Osteocyte (in vitro differentiated cells): Measurements from ENCODE around the gene CIT. TPM values are rescaled to one million over a fixed set of nuclear protein-coding genes. Genes with fewer than 3 reads are reported as not detected.

Source experiments
- DNase-seq: peaks from one replicate; pipeline ENCODE4 v3.0.0; 2021; ENCODE audit warnings: mixed read lengths; ENCODE audit not compliant: unreplicated experiment; ENCODE audit errors: extremely low spot score
- H3K27ac Mint-ChIP-seq: one replicate; pipeline ENCODE4 v1.8.0; 2021; ENCODE audit warnings: mild to moderate bottlenecking, mixed read lengths; ENCODE audit not compliant: unreplicated experiment
- H3K27me3 Mint-ChIP-seq: one replicate; pipeline ENCODE4 v1.8.0; 2021; ENCODE audit warnings: mixed read lengths; ENCODE audit not compliant: unreplicated experiment
- H3K36me3 Mint-ChIP-seq: one replicate; pipeline ENCODE4 v1.8.0; 2021; ENCODE audit warnings: mixed read lengths; ENCODE audit not compliant: unreplicated experiment
- H3K4me1 Mint-ChIP-seq: one replicate; pipeline ENCODE4 v1.8.0; 2021; ENCODE audit warnings: mixed read lengths; ENCODE audit not compliant: unreplicated experiment
- H3K4me3 Mint-ChIP-seq: one replicate; pipeline ENCODE4 v1.8.0; 2021; ENCODE audit warnings: mild to moderate bottlenecking, moderate library complexity, mixed read lengths; ENCODE audit not compliant: unreplicated experiment
- H3K9me3 Mint-ChIP-seq: one replicate; pipeline ENCODE4 v1.8.0; 2021; ENCODE audit warnings: mixed read lengths; ENCODE audit not compliant: unreplicated experiment
- total RNA-seq: library from RNA; stranded (reverse); gene quantifications from 2 replicates; pipeline ENCODE4 v1.2.1, GENCODE V29; 2021
- TF ChIP-seq, protein P1 (sequence below): fragments of 200-600 bp; sonication (generic); IDR thresholded peaks from 2 replicates; pipeline ENCODE4 v1.5.0; 2021; ENCODE audit warnings: antibody characterized with exemption, mild to moderate bottlenecking, moderate library complexity

The CIT gene
- total RNA-seq, 1 donor from 2014 or later = 10.2 TPM

- Mint-ChIP-seq H3K27me3 (no peaks in the 10 kb centered on the region), H3K4me3 (no peak overlapping the region), H3K9me3 (no peaks in the 10 kb centered on the region), H3K36me3 (no peaks in the 10 kb centered on the region), H3K4me1 (no peaks in the 10 kb centered on the region), H3K27ac (no peak overlapping the region)
- no peak for DNase-seq
- TF ChIP-seq, protein P1, sequence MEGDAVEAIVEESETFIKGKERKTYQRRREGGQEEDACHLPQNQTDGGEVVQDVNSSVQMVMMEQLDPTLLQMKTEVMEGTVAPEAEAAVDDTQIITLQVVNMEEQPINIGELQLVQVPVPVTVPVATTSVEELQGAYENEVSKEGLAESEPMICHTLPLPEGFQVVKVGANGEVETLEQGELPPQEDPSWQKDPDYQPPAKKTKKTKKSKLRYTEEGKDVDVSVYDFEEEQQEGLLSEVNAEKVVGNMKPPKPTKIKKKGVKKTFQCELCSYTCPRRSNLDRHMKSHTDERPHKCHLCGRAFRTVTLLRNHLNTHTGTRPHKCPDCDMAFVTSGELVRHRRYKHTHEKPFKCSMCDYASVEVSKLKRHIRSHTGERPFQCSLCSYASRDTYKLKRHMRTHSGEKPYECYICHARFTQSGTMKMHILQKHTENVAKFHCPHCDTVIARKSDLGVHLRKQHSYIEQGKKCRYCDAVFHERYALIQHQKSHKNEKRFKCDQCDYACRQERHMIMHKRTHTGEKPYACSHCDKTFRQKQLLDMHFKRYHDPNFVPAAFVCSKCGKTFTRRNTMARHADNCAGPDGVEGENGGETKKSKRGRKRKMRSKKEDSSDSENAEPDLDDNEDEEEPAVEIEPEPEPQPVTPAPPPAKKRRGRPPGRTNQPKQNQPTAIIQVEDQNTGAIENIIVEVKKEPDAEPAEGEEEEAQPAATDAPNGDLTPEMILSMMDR = no peak
Observed at GRCh38 chr12:119796292-119796691, 80.8 kb downstream of the CIT start.

DNA sequence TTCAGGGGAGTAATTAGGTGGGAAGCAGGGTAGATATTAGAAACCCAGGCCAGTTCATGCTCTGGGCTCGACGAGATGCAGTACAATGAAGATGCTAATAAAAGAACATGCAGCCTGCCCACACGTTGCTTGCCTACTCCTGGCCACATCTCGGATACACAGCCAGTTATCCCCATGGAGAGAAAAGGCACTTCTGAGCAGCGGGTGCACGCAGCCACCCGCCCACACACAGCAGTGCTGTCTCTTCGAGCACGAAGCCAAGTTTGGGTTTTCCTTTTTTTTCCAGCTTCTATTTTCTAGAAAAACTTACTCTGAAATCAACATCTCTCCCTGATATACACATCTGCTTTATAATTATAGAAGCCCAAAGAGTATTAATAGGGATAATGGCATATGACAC lies 85.7 kb downstream of the CIT start:
- no peaks in the 10 kb centered on the region for H3K27me3 Mint-ChIP-seq
- H3K4me1 Mint-ChIP-seq = no peaks in the 10 kb centered on the region
- no peaks in the 10 kb centered on the region for H3K9me3 Mint-ChIP-seq
- DNase-seq = no peak
- no peak overlapping the region for H3K4me3 Mint-ChIP-seq
- no peaks in the 10 kb centered on the region for H3K36me3 Mint-ChIP-seq
- no peak overlapping the region for H3K27ac Mint-ChIP-seq
- TF ChIP-seq, protein P1 = no peak

DNA sequence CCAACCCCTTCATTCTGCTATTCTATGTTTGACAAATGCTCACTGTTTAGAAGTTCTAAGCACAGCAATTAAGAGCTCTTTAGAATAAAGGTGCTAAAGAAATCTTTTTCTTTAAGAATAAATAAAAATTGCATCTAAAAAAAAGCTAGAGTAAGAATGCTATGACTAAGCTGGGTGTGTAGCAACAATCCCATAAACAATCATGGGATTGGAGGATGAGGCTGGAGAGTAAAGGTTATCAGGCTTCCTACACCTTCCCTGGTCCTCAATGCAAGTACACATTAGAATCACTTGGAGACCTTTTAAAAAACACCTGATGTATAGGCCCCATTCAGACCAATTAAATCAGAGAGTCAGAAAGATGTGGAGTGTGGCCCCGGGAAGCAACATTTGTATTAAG lies 88.3 kb downstream of the CIT start:
- H3K4me3 Mint-ChIP-seq = no peak overlapping the region
- peaks cover 4% of the 10 kb centered on the region for H3K9me3 Mint-ChIP-seq
- DNase-seq = no peak
- H3K4me1 Mint-ChIP-seq = no peaks in the 10 kb centered on the region
- H3K27me3 Mint-ChIP-seq = no peaks in the 10 kb centered on the region
- no peak overlapping the region for H3K27ac Mint-ChIP-seq
- TF ChIP-seq, protein P1 = no peak
- H3K36me3 Mint-ChIP-seq = peaks cover 4% of the 10 kb centered on the region

GRCh38 chr12:119786539-119786938 lies 90.6 kb downstream of the CIT start:
- peaks cover 4% of the 10 kb centered on the region for H3K36me3 Mint-ChIP-seq
- TF ChIP-seq, protein P1 = no peak

DNA sequence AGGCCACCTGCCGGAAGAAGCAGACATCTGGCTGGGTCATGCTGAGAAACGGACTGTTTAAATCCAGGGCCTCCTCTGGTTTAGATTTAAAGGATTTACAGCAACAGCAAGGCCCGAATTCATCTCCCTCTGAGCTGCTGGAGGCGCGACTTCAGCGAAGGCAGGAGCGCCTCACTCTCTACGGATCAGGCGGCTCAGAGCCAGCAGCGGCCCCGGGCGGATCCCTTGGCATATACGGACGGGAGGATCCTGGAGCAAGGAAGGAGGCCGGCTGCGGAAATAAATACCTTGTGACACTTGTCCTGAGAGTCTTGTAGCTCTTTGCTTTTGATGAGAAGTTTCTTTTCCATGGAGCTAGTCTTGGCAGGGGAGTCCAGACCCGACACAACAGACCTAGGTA lies 92.4 kb downstream of the CIT start:
- Mint-ChIP-seq H3K4me3 (no peak overlapping the region), H3K4me1 (peaks cover 2% of the 10 kb centered on the region), H3K36me3 (peaks cover 4% of the 10 kb centered on the region), H3K27me3 (no peaks in the 10 kb centered on the region), H3K27ac (no peak overlapping the region), H3K9me3 (peaks cover 4% of the 10 kb centered on the region)
- TF ChIP-seq, protein P1 = no peak
- no peak for DNase-seq

More at GRCh38 chr12:119786539-119786938, 90.6 kb downstream of the CIT start:
- no peak overlapping the region for H3K4me3 Mint-ChIP-seq
- H3K27ac Mint-ChIP-seq = no peak overlapping the region
- H3K9me3 Mint-ChIP-seq = peaks cover 4% of the 10 kb centered on the region
- no peaks in the 10 kb centered on the region for H3K27me3 Mint-ChIP-seq
- DNase-seq = no peak
- no peaks in the 10 kb centered on the region for H3K4me1 Mint-ChIP-seq
